Psoas muscle (tissue), 8 donors: ENCODE measurements around the gene RETSAT. TPM values are rescaled to one million over a fixed set of nuclear protein-coding genes. Genes with fewer than 3 reads are reported as not detected.

Source experiments
- ATAC-seq, 4 donors: fragments of 200-7000 bp; cut with Tn5 transposase; one replicate each; pipeline ENCODE4 v1.9.1; 2020; ENCODE audit warnings: moderate library complexity in 3 of 4, mild to moderate bottlenecking in 2 of 4
- DNase-seq, 2 donors: peaks; one replicate each; pipeline ENCODE4 v3.0.0-alpha.2; 2020
- H3K27ac ChIP-seq: fragments of 200-600 bp; one replicate; pipeline ENCODE4 v1.8.0; 2022
- H3K27me3 ChIP-seq, 3 donors: fragments of 200-600 bp in 1 of 3; one replicate each; pipeline versions ENCODE4 v1.6.1 to v1.8.0; 2013 to 2022; ENCODE audit warnings: low read length in 2 of 3, mild to moderate bottlenecking in 2 of 3, moderate library complexity in 1 of 3; ENCODE audit not compliant: insufficient read depth in 3 of 3
- H3K36me3 ChIP-seq, 2 donors: fragments of 200-600 bp in 1 of 2; one replicate each; pipeline versions ENCODE4 v1.6.1 to v1.8.0; 2013 to 2022; ENCODE audit warnings: low read depth in 1 of 2, mild to moderate bottlenecking in 1 of 2, moderate library complexity in 1 of 2; ENCODE audit not compliant: insufficient read depth in 1 of 2
- H3K4me1 ChIP-seq: fragments of 200-600 bp; one replicate; pipeline ENCODE4 v1.8.0; 2022
- H3K4me3 ChIP-seq: fragments of 200-600 bp; one replicate; pipeline ENCODE4 v1.8.0; 2022; ENCODE audit warnings: mild to moderate bottlenecking
- H3K9me3 ChIP-seq: fragments of 200-600 bp; one replicate; pipeline ENCODE4 v1.8.0; 2022
- CTCF ChIP-seq: fragments of 200-600 bp; IDR thresholded peaks from one replicate; pipeline ENCODE4 v1.8.0; 2022; ENCODE audit warnings: antibody characterized with exemption
- WGBS, 3 donors: extraction: QIAGEN DNeasy Blood & Tissue Kit; methylation state at CpG; one replicate each; pipeline versions ENCODE4 v1.1.6 to v1.1.7; 2013; 5-methylcytosine and 5-hydroxymethylcytosine counted together
- intact Hi-C, 2 donors: fragments of 100-400 bp; cut with DNase I; formaldehyde crosslinking; loops; one replicate each; pipeline versions ENCODE4 v1.11.0 to v1.14.2; 2022
- polyA plus RNA-seq, 3 donors: library from polyadenylated mRNA; stranded (reverse); fragments of 200-250 nt; gene quantifications; one replicate each; pipeline ENCODE4 v1.2.3, GENCODE V29; 2013
- total RNA-seq, 4 donors: library from RNA; stranded (reverse); fragmentation: NEBNext Ultra II Directional in 2 of 4; extraction: Animal tissue kit (Norgen Biotek cat#: 25700) in 2 of 4; gene quantifications; one replicate each; pipeline versions ENCODE4 v1.2.1 to v1.2.4, GENCODE V29; 2021 to 2023
- donor health status: healthy with polysubstance abuse.
- donor health status: DM: no; HTN: no; CAD: no; lungs with moderate emphysema.
- donor health status: Bipolar disorder and iron deficiency.
- donor health status: healthy.
- donor health status: DM: yes; HTN: yes; CAD: no.
- donor health status: DM: no; HTN: no; CAD: no.
- donor health status: DM: no; HTN: no; CAD: no.
- donor health status: DM: yes; HTN: yes; CAD: no.

RETSAT gene
- total and polyA plus RNA-seq, 7 donors = 28.3 to 115 (median 45.6) TPM

GRCh38 chr2:85396531-85397470 lies 42.5 kb upstream of the RETSAT start:
- H3K27ac ChIP-seq = no peak overlapping the region
- no peaks in the 10 kb centered on the region for H3K36me3 ChIP-seq
- WGBS, 3 donors = 64 to 81% (median 71%) methylated on average over 5 of the region's 5 CpGs
- H3K9me3 ChIP-seq = no peaks in the 10 kb centered on the region
- no peaks in the 10 kb centered on the region for H3K27me3 ChIP-seq
- DNase-seq (no peak), ATAC-seq (no peak)
- intact Hi-C loops = no loop called here
- H3K4me3 ChIP-seq = no peak overlapping the region
- no peak for TF ChIP-seq CTCF
- peaks cover 11% of the 10 kb centered on the region for H3K4me1 ChIP-seq

GRCh38 chr2:85395912-85396475 lies 41.7 kb upstream of the RETSAT start:
- H3K27me3 ChIP-seq = no peaks in the 10 kb centered on the region
- DNase-seq = no peak
- no peaks in the 10 kb centered on the region for H3K9me3 ChIP-seq
- WGBS, 3 donors = 87 to 92% (median 89%) methylated on average over 14 of the region's 14 CpGs
- no peak for ATAC-seq
- peaks cover 0 to 4% of the 10 kb centered on the region in 2 donors for H3K36me3 ChIP-seq
- intact Hi-C loops = no loop called here
- H3K27ac ChIP-seq = no peak overlapping the region
- no peak for TF ChIP-seq CTCF
- peaks cover 11% of the 10 kb centered on the region for H3K4me1 ChIP-seq
- no peak overlapping the region for H3K4me3 ChIP-seq

GRCh38 chr2:85394976-85395375 lies 40.6 kb upstream of the RETSAT start:
- TF ChIP-seq CTCF = no peak
- DNase-seq (no peak), ATAC-seq (peak in 3 of 4 donors; percentile 6 to 23 (median 12))
- H3K4me3 ChIP-seq = no peak overlapping the region
- WGBS, 3 donors = 78 to 89% (median 80%) methylated on average over 6 of the region's 6 CpGs
- no peak overlapping the region for H3K27ac ChIP-seq
- no peaks in the 10 kb centered on the region for H3K9me3 ChIP-seq
- peaks cover 11% of the 10 kb centered on the region for H3K4me1 ChIP-seq
- intact Hi-C loops = no loop called here
- H3K36me3 ChIP-seq = peaks cover 0 to 14% of the 10 kb centered on the region in 2 donors
- H3K27me3 ChIP-seq = no peaks in the 10 kb centered on the region

GRCh38 chr2:85394261-85394681 lies 39.9 kb upstream of the RETSAT start:
- peaks cover 11% of the 10 kb centered on the region for H3K4me1 ChIP-seq
- no peaks in the 10 kb centered on the region for H3K9me3 ChIP-seq
- no peak for TF ChIP-seq CTCF
- no peaks in the 10 kb centered on the region for H3K27me3 ChIP-seq
- DNase-seq (peak; percentile 64 to 77), ATAC-seq (peak; percentile 83 to 92 (median 87))
- intact Hi-C loops = no loop called here
- no peak overlapping the region for H3K4me3 ChIP-seq
- 19 to 33% (median 26%) methylated on average over 4 of the region's 4 CpGs for WGBS, 3 donors
- H3K36me3 ChIP-seq = peaks cover 0 to 21% of the 10 kb centered on the region in 2 donors
- H3K27ac ChIP-seq = peak overlapping the region; percentile 30
